Measurements from ENCODE around the gene ANO1. TPM values are rescaled to one million over a fixed set of nuclear protein-coding genes. Genes with fewer than 3 reads are reported as not detected.

Gene ANO1
- total and polyA plus RNA-seq, 2 donors: 0.38 to 1.5 TPM

GRCh38 chr11:70097783-70098563 is 19.9 kb downstream of the ANO1 start:
- H3K27ac ChIP-seq (ENCODE audit: low read depth in 1 of 2, low read length in 1 of 2): no peak overlapping the region
- no peaks in the 10 kb centered on the region for H3K4me1 ChIP-seq (ENCODE audit: control insufficient read depth in 2 of 2, insufficient read depth in 2 of 2, low read length in 2 of 2)
- 91% methylated on average over 23 of the region's 23 CpGs for WGBS
- H3K36me3 ChIP-seq (ENCODE audit: control insufficient read depth in 2 of 2, insufficient read depth in 2 of 2, low read length in 1 of 2): no peaks in the 10 kb centered on the region
- H3K27me3 ChIP-seq (ENCODE audit: control insufficient read depth in 2 of 2, insufficient read depth in 1 of 2, low read length in 1 of 2): no peaks in the 10 kb centered on the region
- DNase-seq (ENCODE audit: low read depth in 6 of 9, low spot score in 9 of 9): no peak
- no peak overlapping the region for H3K4me3 ChIP-seq (ENCODE audit: low read length in 2 of 2)
- no peaks in the 10 kb centered on the region for H3K9me3 ChIP-seq (ENCODE audit: control insufficient read depth in 2 of 2, insufficient read depth in 1 of 2, low read length in 1 of 2)

GRCh38 chr11:70098936-70099335 is 20.8 kb downstream of the ANO1 start:
- no peaks in the 10 kb centered on the region for H3K4me1 ChIP-seq (ENCODE audit: control insufficient read depth in 2 of 2, insufficient read depth in 2 of 2, low read length in 2 of 2)
- no peaks in the 10 kb centered on the region for H3K36me3 ChIP-seq (ENCODE audit: control insufficient read depth in 2 of 2, insufficient read depth in 2 of 2, low read length in 1 of 2)
- 89% methylated on average over 12 of the region's 12 CpGs for WGBS
- no peak overlapping the region for H3K27ac ChIP-seq (ENCODE audit: low read depth in 1 of 2, low read length in 1 of 2)
- DNase-seq (ENCODE audit: low read depth in 6 of 9, low spot score in 9 of 9): no peak
- H3K4me3 ChIP-seq (ENCODE audit: low read length in 2 of 2): no peak overlapping the region
- no peaks in the 10 kb centered on the region for H3K9me3 ChIP-seq (ENCODE audit: control insufficient read depth in 2 of 2, insufficient read depth in 1 of 2, low read length in 1 of 2)
- H3K27me3 ChIP-seq (ENCODE audit: control insufficient read depth in 2 of 2, insufficient read depth in 1 of 2, low read length in 1 of 2): no peaks in the 10 kb centered on the region

- Histone ChIP-seq H3K4me3 (ENCODE audit: low read length in 2 of 2) (no peak overlapping the region), H3K36me3 (ENCODE audit: control insufficient read depth in 2 of 2, insufficient read depth in 2 of 2, low read length in 1 of 2) (no peaks in the 10 kb centered on the region), H3K9me3 (ENCODE audit: control insufficient read depth in 2 of 2, insufficient read depth in 1 of 2, low read length in 1 of 2) (no peaks in the 10 kb centered on the region), H3K27ac (ENCODE audit: low read depth in 1 of 2, low read length in 1 of 2) (no peak overlapping the region), H3K4me1 (ENCODE audit: control insufficient read depth in 2 of 2, insufficient read depth in 2 of 2, low read length in 2 of 2) (no peaks in the 10 kb centered on the region), H3K27me3 (ENCODE audit: control insufficient read depth in 2 of 2, insufficient read depth in 1 of 2, low read length in 1 of 2) (no peaks in the 10 kb centered on the region)
- 91% methylated on average over 16 of the region's 16 CpGs for WGBS
- no peak for DNase-seq (ENCODE audit: low read depth in 6 of 9, low spot score in 9 of 9)
Measured at GRCh38 chr11:70099578-70100279, 21.6 kb downstream of the ANO1 start.

- H3K4me3 ChIP-seq (ENCODE audit: low read length in 2 of 2): no peak overlapping the region
- H3K27me3 ChIP-seq (ENCODE audit: control insufficient read depth in 2 of 2, insufficient read depth in 1 of 2, low read length in 1 of 2): no peaks in the 10 kb centered on the region
- H3K36me3 ChIP-seq (ENCODE audit: control insufficient read depth in 2 of 2, insufficient read depth in 2 of 2, low read length in 1 of 2): no peaks in the 10 kb centered on the region
- H3K4me1 ChIP-seq (ENCODE audit: control insufficient read depth in 2 of 2, insufficient read depth in 2 of 2, low read length in 2 of 2): no peaks in the 10 kb centered on the region
- H3K27ac ChIP-seq (ENCODE audit: low read depth in 1 of 2, low read length in 1 of 2): no peak overlapping the region
- 83% methylated on average over 8 of the region's 8 CpGs for WGBS
- no peak for DNase-seq (ENCODE audit: low read depth in 6 of 9, low spot score in 9 of 9)
- H3K9me3 ChIP-seq (ENCODE audit: control insufficient read depth in 2 of 2, insufficient read depth in 1 of 2, low read length in 1 of 2): no peaks in the 10 kb centered on the region
Measured at GRCh38 chr11:70100280-70100603, 22.1 kb downstream of the ANO1 start.

GRCh38 chr11:70100791-70101190 is 22.7 kb downstream of the ANO1 start:
- Histone ChIP-seq H3K4me1 (ENCODE audit: control insufficient read depth in 2 of 2, insufficient read depth in 2 of 2, low read length in 2 of 2) (no peaks in the 10 kb centered on the region), H3K27me3 (ENCODE audit: control insufficient read depth in 2 of 2, insufficient read depth in 1 of 2, low read length in 1 of 2) (no peaks in the 10 kb centered on the region), H3K27ac (ENCODE audit: low read depth in 1 of 2, low read length in 1 of 2) (no peak overlapping the region), H3K4me3 (ENCODE audit: low read length in 2 of 2) (no peak overlapping the region), H3K9me3 (ENCODE audit: control insufficient read depth in 2 of 2, insufficient read depth in 1 of 2, low read length in 1 of 2) (no peaks in the 10 kb centered on the region), H3K36me3 (ENCODE audit: control insufficient read depth in 2 of 2, insufficient read depth in 2 of 2, low read length in 1 of 2) (no peaks in the 10 kb centered on the region)
- no peak for DNase-seq (ENCODE audit: low read depth in 6 of 9, low spot score in 9 of 9)
- 90% methylated on average over 15 of the region's 15 CpGs for WGBS

GRCh38 chr11:70103256-70103975 is 25.3 kb downstream of the ANO1 start:
- no peaks in the 10 kb centered on the region for H3K4me1 ChIP-seq (ENCODE audit: control insufficient read depth in 2 of 2, insufficient read depth in 2 of 2, low read length in 2 of 2)
- DNase-seq (ENCODE audit: low read depth in 6 of 9, low spot score in 9 of 9): no peak
- WGBS: 86% methylated on average over 25 of the region's 25 CpGs

GRCh38 chr11:70104419-70104818 is 26.3 kb downstream of the ANO1 start:
- WGBS: 83% methylated on average over 9 of the region's 9 CpGs
- DNase-seq (ENCODE audit: low read depth in 6 of 9, low spot score in 9 of 9): no peak
- Histone ChIP-seq H3K36me3 (ENCODE audit: control insufficient read depth in 2 of 2, insufficient read depth in 2 of 2, low read length in 1 of 2) (no peaks in the 10 kb centered on the region), H3K4me3 (ENCODE audit: low read length in 2 of 2) (no peak overlapping the region), H3K27ac (ENCODE audit: low read depth in 1 of 2, low read length in 1 of 2) (no peak overlapping the region), H3K9me3 (ENCODE audit: control insufficient read depth in 2 of 2, insufficient read depth in 1 of 2, low read length in 1 of 2) (no peaks in the 10 kb centered on the region), H3K27me3 (ENCODE audit: control insufficient read depth in 2 of 2, insufficient read depth in 1 of 2, low read length in 1 of 2) (no peaks in the 10 kb centered on the region), H3K4me1 (ENCODE audit: control insufficient read depth in 2 of 2, insufficient read depth in 2 of 2, low read length in 2 of 2) (no peaks in the 10 kb centered on the region)

More at GRCh38 chr11:70103256-70103975, 25.3 kb downstream of the ANO1 start:
- H3K4me3 ChIP-seq (ENCODE audit: low read length in 2 of 2): no peak overlapping the region
- no peaks in the 10 kb centered on the region for H3K36me3 ChIP-seq (ENCODE audit: control insufficient read depth in 2 of 2, insufficient read depth in 2 of 2, low read length in 1 of 2)
- no peaks in the 10 kb centered on the region for H3K9me3 ChIP-seq (ENCODE audit: control insufficient read depth in 2 of 2, insufficient read depth in 1 of 2, low read length in 1 of 2)
- no peaks in the 10 kb centered on the region for H3K27me3 ChIP-seq (ENCODE audit: control insufficient read depth in 2 of 2, insufficient read depth in 1 of 2, low read length in 1 of 2)
- H3K27ac ChIP-seq (ENCODE audit: low read depth in 1 of 2, low read length in 1 of 2): no peak overlapping the region

- DNase-seq (ENCODE audit: low read depth in 6 of 9, low spot score in 9 of 9): no peak
- Histone ChIP-seq H3K27ac (ENCODE audit: low read depth in 1 of 2, low read length in 1 of 2) (no peak overlapping the region), H3K9me3 (ENCODE audit: control insufficient read depth in 2 of 2, insufficient read depth in 1 of 2, low read length in 1 of 2) (no peaks in the 10 kb centered on the region), H3K27me3 (ENCODE audit: control insufficient read depth in 2 of 2, insufficient read depth in 1 of 2, low read length in 1 of 2) (no peaks in the 10 kb centered on the region), H3K36me3 (ENCODE audit: control insufficient read depth in 2 of 2, insufficient read depth in 2 of 2, low read length in 1 of 2) (no peaks in the 10 kb centered on the region), H3K4me1 (ENCODE audit: control insufficient read depth in 2 of 2, insufficient read depth in 2 of 2, low read length in 2 of 2) (no peaks in the 10 kb centered on the region), H3K4me3 (ENCODE audit: low read length in 2 of 2) (no peak overlapping the region)
- 78% methylated on average over 11 of the region's 11 CpGs for WGBS
Measured at GRCh38 chr11:70104961-70105360, 26.8 kb downstream of the ANO1 start.

- Histone ChIP-seq H3K4me1 (ENCODE audit: control insufficient read depth in 2 of 2, insufficient read depth in 2 of 2, low read length in 2 of 2) (no peaks in the 10 kb centered on the region), H3K4me3 (ENCODE audit: low read length in 2 of 2) (no peak overlapping the region), H3K9me3 (ENCODE audit: control insufficient read depth in 2 of 2, insufficient read depth in 1 of 2, low read length in 1 of 2) (no peaks in the 10 kb centered on the region), H3K27ac (ENCODE audit: low read depth in 1 of 2, low read length in 1 of 2) (no peak overlapping the region), H3K36me3 (ENCODE audit: control insufficient read depth in 2 of 2, insufficient read depth in 2 of 2, low read length in 1 of 2) (no peaks in the 10 kb centered on the region), H3K27me3 (ENCODE audit: control insufficient read depth in 2 of 2, insufficient read depth in 1 of 2, low read length in 1 of 2) (no peaks in the 10 kb centered on the region)
- 92% methylated on average over 12 of the region's 12 CpGs for WGBS
- DNase-seq (ENCODE audit: low read depth in 6 of 9, low spot score in 9 of 9): no peak
Measured at GRCh38 chr11:70105369-70105754, 27.2 kb downstream of the ANO1 start.
